NCI-H526 (cell line): Measurements from ENCODE around the gene MVK.

ENCODE experiments used
- DNase-seq, 2 experiments: peaks; one replicate each; lab custom pipeline; 2025; lab: John Stamatoyannopoulos, UW

Gene MVK

GRCh38 chr12:109545826-109546225, 27.8 kb upstream of the MVK start:
- no peak for DNase-seq

- no peak for DNase-seq
Measured at GRCh38 chr12:109547286-109547685, 26.3 kb upstream of the MVK start.

- DNase-seq = no peak
Measured at GRCh38 chr12:109548258-109548657, 25.3 kb upstream of the MVK start.

DNA sequence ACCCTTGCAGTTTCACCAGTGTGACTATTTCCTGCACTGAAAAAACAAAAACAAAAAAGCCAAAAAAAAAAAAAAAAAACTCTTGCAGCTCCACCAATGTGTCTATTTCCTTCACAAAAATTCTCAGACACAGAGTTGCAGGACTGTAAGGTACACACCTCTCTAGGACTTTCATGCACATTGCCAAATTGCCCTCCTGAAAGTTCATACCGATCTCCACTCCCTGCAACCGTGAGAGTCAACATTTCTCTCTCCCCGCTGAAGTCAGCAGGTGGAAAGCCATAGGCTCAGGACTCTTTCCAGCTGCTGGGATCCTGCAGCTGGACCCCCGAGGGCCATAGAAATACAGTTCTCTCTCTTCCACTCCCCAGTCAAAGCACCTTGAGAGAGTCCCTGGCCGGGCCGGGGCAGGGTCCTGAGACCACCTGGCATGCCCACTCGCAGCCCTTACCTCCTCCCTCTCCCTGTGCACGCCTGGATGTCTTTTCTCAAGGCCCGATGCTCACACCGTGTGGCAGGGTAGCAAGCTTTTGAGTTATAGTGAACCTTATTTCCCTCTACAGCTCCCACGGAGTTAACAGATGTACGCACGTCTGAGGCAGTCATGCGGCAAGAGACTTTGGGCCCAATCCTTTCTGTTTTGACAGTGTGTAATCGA, 23.9 kb upstream of the MVK start:
- DNase-seq = no peak

- DNase-seq = no peak
Measured at GRCh38 chr12:109550281-109550680, 23.3 kb upstream of the MVK start.

GRCh38 chr12:109551108-109551507, 22.5 kb upstream of the MVK start:
- DNase-seq = no peak

GRCh38 chr12:109552971-109553370, 20.6 kb upstream of the MVK start:
- DNase-seq = no peak

DNA sequence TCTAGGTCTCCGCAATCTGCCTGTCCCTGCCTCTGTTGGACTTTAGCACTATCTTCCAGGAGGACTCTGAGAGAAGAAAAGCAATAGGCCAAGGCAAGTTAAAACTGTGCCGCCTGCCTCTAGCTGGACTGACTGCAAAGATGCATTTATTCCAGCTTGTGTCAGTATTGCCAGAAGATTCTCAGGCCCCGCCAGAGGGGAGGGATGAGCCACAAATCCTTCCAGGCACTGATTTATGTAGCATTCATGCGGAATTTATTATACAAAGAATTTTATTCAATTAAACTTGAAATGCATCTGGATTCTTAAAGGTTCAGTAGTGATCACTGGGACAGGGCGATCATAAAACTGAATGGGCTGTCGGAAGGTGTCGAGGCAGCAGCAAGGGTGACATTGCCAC, 20.1 kb upstream of the MVK start:
- no peak for DNase-seq

DNA sequence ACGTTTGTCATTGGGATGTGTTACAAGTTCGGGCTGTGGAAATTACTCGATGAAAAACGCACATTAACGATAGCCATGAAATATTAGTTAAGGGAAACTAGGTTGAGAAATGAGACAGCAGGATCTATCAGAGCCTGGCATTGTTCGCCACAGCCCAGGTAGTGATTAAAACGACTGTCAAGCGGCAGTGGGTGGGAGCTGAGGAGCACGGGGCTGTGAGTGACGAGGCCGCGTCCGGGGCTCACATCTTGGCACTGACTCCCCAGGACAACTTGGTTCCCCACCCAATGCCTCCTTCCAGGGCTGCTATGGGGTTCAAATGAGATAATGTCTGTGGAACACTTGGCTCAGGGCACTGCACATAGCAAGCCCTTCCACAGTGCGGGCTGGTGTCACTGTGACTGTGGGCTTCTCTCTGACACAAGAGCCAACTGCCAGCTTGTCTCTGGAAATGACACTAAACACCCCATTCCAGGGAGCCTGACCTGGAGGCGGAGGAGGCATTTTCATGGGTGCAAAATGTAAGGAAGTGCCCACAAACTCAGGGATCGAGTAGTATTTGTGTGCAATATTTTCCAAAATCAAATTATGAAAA, 19.6 kb upstream of the MVK start:
- DNase-seq = no peak

- DNase-seq = no peak
Measured at GRCh38 chr12:109554761-109555160, 18.8 kb upstream of the MVK start.

DNA sequence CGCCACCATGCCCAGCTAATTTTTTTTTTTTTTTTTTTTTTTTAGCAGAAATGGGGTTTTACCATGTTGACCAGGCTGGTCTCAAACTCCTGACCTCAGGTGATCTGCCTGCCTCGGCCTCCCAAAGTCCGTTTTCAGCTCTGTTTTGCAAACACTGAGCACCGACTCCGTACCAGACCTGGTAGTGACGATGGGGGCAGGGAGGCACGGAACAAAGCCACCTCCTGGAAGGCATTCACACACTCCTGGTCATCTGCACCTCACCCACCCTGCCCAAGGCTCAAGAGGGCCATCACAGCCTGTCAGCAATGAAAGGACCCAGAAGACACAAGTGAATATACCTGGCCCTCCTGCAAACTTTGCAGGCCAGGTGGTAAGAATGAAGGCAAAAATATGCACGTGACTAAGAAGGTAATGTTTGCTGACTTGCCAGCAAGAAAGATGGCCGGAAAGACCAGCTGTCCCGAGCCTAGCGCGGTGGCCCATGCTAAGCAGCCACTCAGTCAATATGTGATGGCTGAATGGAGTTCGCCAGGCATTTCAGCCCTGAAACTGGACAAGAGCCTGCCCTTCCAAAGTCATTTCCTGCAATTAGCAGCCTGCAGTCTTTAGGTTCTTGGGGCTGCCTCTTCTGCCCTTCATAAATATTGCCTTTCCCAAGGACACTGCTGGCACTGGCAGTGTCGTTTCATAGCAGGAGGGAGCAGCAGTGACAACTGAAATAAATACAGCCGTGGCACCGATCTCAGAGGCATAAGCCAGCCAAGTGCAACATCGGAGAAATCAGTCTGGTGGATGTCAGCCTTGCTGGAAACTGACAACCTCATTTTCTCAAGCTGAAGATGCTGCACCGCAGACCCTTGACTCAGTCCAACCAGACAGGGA, 17.9 kb upstream of the MVK start:
- DNase-seq = no peak

DNA sequence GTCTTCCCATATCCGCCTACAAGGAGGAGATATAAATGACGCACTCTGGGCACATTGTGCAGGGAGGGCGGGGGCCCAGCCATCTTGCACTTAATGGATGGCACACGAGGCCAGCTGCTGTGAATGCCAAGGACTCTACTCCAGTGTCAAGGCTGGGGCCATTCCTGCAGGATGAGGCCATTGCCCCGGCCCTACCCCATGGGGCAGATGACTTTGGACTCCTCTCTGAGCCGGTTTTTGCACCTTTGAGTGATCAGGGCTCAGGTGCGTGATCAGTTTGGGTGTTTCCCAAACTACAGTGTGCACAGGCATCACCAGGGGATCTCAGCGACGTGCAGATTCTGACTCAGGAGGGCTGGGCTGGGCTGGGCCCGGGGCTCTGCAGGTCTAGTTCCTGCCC, 16.4 kb upstream of the MVK start:
- DNase-seq = no peak

- no peak for DNase-seq
Measured at GRCh38 chr12:109557805-109558204, 15.8 kb upstream of the MVK start.

- DNase-seq = no peak
Measured at GRCh38 chr12:109558374-109559199, 15.0 kb upstream of the MVK start.

DNA sequence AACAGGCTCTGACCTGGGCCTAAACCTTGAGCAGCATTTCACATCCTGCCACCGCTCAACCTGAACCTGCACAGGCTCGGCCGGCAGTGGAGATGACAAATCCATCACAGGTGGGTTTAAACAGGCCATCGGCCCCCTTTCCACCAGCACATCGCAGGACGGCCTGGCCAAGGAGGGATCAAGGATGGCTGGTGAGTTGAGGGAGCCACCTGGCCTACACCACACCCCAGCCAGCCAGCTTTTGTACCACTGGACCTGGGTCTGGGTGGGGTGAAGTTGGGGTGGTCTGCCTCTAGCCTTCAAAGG, 14.4 kb upstream of the MVK start:
- no peak for DNase-seq

DNA sequence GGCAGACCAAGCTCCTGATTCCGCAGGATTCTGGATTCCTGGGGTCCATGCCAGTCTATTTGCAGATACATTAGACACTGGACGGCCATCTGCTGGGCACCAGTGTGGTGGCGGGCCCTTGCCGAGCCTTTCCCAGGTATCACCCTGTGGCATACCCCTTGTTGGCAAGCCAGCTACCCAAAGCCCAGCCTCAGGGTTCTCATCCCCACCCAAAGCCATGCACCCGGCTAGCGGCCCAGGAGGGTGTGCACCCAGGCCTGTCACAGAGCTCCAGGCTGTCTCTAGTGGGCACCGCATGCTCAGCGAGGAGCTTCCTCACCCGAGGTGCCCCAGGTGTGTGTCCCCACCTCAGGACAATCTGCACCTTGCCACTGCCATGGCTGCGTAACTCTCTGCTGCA, 14.0 kb upstream of the MVK start:
- DNase-seq = no peak

DNA sequence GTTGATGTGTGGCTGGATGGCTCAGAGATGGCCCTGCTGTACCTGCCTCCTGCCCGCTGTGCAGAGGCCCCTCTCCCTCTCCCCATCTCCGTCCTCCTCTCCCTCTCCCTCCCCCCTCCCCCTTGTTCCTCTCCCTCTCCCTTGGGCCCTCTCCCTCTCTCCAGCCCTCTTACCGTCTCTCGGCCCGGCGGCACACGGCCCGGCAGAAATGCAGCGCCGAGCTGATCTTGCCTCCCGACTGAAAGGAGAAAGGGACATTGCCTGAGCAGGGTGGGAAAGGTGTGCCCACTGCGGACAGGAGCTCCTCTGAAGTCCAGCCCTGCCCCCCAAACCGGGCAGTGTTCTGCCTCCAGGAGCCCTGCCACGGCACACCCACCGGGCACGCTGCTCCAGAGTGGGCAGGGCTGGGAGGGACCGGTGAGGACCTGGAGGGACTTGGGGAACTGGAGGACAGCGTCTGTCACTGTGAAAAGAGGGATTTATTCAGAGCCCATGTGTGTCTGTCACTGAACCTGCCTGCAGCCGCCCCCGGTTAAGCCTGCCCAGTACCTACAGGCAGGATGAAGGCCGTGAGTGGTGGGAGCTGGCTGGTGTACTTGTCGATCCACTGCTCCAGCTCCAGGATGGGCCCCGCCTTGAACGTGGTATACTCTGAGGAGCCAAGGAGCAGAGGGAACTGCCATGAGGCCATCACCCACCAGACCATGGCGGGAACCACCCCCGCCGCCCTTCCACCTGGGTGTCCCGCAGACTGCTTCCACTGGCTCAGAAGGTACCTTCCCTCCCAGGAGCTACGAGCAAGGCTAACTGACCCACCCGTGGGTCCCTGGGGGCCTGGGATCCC, 12.5 kb upstream of the MVK start:
- DNase-seq = no peak

DNA sequence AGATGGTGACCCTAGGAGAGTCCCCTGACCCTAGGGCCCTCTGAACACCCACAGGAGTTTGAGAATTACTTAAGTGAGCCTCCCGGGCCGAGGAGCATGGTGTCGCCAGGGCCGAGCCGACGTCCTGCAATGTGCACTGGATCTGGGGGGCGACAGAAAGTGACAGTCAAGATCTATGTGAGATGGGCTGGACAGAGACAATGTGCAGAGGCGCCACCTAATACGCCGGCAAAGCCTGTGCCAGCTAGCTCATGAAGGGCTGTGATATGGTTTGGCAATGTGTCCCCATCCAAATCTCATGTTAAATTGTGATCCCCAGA, 11.9 kb upstream of the MVK start:
- DNase-seq = no peak

DNA sequence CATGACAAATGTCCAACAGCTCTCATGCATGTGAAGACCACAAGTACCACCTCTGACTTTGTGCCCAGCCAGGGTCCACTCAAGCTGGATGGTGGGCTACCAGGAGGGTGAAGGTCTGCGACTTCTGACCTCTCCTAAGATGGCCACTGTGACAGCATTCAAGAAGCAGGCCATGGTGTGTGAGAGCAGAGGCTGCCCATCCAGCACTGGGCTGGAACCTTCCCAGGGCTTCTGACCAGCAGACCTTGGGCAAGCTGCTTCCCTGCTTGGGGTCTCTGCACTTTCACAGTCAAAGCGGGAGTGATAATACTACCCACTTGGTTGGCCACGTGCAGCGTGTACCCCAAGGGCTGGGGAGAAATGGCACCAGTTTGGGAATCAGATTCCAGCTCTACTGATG, 10.7 kb upstream of the MVK start:
- DNase-seq = no peak

GRCh38 chr12:109563291-109564284, 10.0 kb upstream of the MVK start:
- DNase-seq = no peak

- no peak for DNase-seq
Measured at GRCh38 chr12:109566424-109566823, 7.2 kb upstream of the MVK start.
